CD4-positive, alpha-beta T cell (primary cell): Measurements from ENCODE around the gene FCER2. TPM values are rescaled to one million over a fixed set of nuclear protein-coding genes. Genes with fewer than 3 reads are reported as not detected.

ENCODE experiments used
- ATAC-seq: fragments of 200-7000 bp; cut with Tn5 transposase; one replicate; pipeline ENCODE4 v1.10.0; 2022; ENCODE audit warnings: mild to moderate bottlenecking; ENCODE audit not compliant: poor library complexity
- CTCF ChIA-PET: fragments of 350-600 bp; sonication (Branson Sonifier 250); formaldehyde crosslinking; loops from one replicate; lab custom pipeline; 2021; ENCODE audit warnings: antibody characterized with exemption, inconsistent platforms; lab: Charles Lee
- POLR2A ChIA-PET: fragments of 350-600 bp; sonication (Branson Sonifier 250); formaldehyde crosslinking; loops from one replicate; lab custom pipeline; 2021; ENCODE audit warnings: antibody characterized with exemption, inconsistent platforms; lab: Charles Lee
- DNase-seq, 14 experiments: peaks; one replicate each; pipeline ENCODE4 v3.0.0-alpha.2; 2013 to 2020; ENCODE audit warnings: mixed read lengths in 2 of 14
- H3K27ac ChIP-seq, 2 donors: one replicate each; pipeline versions ENCODE4 v1.5.1 to v1.7.0; 2013; ENCODE audit warnings: low read length in 2 of 2, low read depth in 1 of 2, mild to moderate bottlenecking in 1 of 2
- H3K27me3 ChIP-seq, 2 experiments: 1 replicate in 1 of 2; 2 replicates in 1 of 2; pipeline versions ENCODE4 v1.6.1 to v1.7.0; 2013; ENCODE audit warnings: low read length in 2 of 2, control low read depth in 1 of 2, mild to moderate bottlenecking in 1 of 2, moderate library complexity in 1 of 2; ENCODE audit not compliant: insufficient read depth in 2 of 2, control insufficient read depth in 1 of 2
- H3K36me3 ChIP-seq: one replicate; pipeline ENCODE4 v1.6.1; 2013; ENCODE audit warnings: low read length, control low read depth; ENCODE audit not compliant: insufficient read depth
- H3K4me1 ChIP-seq: one replicate; pipeline ENCODE4 v1.6.1; 2013; ENCODE audit warnings: low read length, control low read depth; ENCODE audit not compliant: insufficient read depth
- H3K4me3 ChIP-seq: one replicate; pipeline ENCODE4 v1.5.1; 2013; ENCODE audit warnings: mild to moderate bottlenecking, low read length, moderate library complexity
- H3K9me3 ChIP-seq, 2 experiments: 1 replicate in 1 of 2; 2 replicates in 1 of 2; pipeline versions ENCODE4 v1.6.1 to v1.7.0; 2013; ENCODE audit warnings: low read length in 2 of 2, mild to moderate bottlenecking in 2 of 2, control low read depth in 1 of 2, moderate library complexity in 1 of 2; ENCODE audit not compliant: control insufficient read depth in 1 of 2, insufficient read depth in 1 of 2
- H3K27ac Mint-ChIP-seq: one replicate; pipeline ENCODE4 v1.8.0; 2020; ENCODE audit warnings: mixed read lengths
- H3K27me3 Mint-ChIP-seq: one replicate; pipeline ENCODE4 v1.8.0; 2021; ENCODE audit warnings: mixed read lengths
- H3K36me3 Mint-ChIP-seq: one replicate; pipeline ENCODE4 v1.8.0; 2021; ENCODE audit warnings: low read depth, mixed read lengths
- H3K4me1 Mint-ChIP-seq: one replicate; pipeline ENCODE4 v1.8.0; 2021; ENCODE audit warnings: low read depth, mixed read lengths
- H3K4me3 Mint-ChIP-seq: one replicate; pipeline ENCODE4 v1.8.0; 2020; ENCODE audit warnings: mild to moderate bottlenecking, mixed read lengths
- H3K9me3 Mint-ChIP-seq: one replicate; pipeline ENCODE4 v1.8.0; 2020; ENCODE audit warnings: mixed read lengths
- intact Hi-C, 2 experiments: fragments of 100-400 bp; cut with DNase I in 1 of 2; cut with micrococcal nuclease in 1 of 2; formaldehyde crosslinking; loops; one replicate each; pipeline versions ENCODE4 v1.15.1 to v1.9.0; 2023 to 2025; cut with DNase I, micrococcal nuclease
- total RNA-seq, 174 experiments: library from RNA in 2 of 174; stranded (reverse) in 2 of 174; gene quantifications; one replicate each; pipeline ENCODE4 v1.2.3 and lab custom pipeline; 2021 to 2026
- TF ChIP-seq, protein P1 (sequence below): fragments of 200-600 bp; IDR thresholded peaks from one replicate; pipeline ENCODE4 v1.8.0; 2022; ENCODE audit warnings: antibody characterized with exemption, mild to moderate bottlenecking

Gene FCER2
- total RNA-seq, 2 experiments from 2014 or later, result not detected

DNA sequence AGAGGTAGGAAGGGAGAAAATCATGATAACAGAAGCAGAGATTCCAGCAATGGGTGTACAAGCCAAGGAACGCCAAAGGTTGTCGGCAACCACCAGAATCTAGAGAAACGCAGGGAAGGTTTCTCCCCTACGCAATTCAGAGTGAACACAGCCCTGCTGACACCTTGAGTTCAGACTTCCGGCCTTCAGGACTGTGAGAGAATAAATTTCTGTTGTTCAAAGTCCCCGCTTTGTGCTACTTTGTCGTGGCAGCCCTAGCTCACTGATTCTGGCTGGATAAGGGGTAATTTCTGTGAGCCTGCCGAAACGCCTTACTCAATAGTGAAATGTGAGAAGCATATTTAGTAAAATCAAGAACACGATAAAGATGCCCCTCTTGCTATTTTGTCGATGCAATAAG lies 35.3 kb upstream of the FCER2 start:
- H3K4me3 ChIP-seq, result no peak overlapping the region
- H3K9me3 Mint-ChIP-seq, result no peaks in the 10 kb centered on the region
- DNase-seq (no peak), ATAC-seq (no peak)
- H3K4me1 Mint-ChIP-seq, result no peaks in the 10 kb centered on the region
- TF ChIP-seq, protein P1, sequence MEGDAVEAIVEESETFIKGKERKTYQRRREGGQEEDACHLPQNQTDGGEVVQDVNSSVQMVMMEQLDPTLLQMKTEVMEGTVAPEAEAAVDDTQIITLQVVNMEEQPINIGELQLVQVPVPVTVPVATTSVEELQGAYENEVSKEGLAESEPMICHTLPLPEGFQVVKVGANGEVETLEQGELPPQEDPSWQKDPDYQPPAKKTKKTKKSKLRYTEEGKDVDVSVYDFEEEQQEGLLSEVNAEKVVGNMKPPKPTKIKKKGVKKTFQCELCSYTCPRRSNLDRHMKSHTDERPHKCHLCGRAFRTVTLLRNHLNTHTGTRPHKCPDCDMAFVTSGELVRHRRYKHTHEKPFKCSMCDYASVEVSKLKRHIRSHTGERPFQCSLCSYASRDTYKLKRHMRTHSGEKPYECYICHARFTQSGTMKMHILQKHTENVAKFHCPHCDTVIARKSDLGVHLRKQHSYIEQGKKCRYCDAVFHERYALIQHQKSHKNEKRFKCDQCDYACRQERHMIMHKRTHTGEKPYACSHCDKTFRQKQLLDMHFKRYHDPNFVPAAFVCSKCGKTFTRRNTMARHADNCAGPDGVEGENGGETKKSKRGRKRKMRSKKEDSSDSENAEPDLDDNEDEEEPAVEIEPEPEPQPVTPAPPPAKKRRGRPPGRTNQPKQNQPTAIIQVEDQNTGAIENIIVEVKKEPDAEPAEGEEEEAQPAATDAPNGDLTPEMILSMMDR, result no peak
- H3K36me3 Mint-ChIP-seq, result no peaks in the 10 kb centered on the region
- H3K27me3 Mint-ChIP-seq, result peaks cover 29% of the 10 kb centered on the region
- H3K4me3 Mint-ChIP-seq, result no peak overlapping the region
- intact Hi-C loops, result no loop called here
- ChIA-PET POLR2A (no interaction called here), CTCF (no interaction called here)
- no peaks in the 10 kb centered on the region for H3K4me1 ChIP-seq
- H3K36me3 ChIP-seq, result no peaks in the 10 kb centered on the region
- H3K9me3 ChIP-seq, result no peaks in the 10 kb centered on the region
- no peak overlapping the region for H3K27ac Mint-ChIP-seq
- no peaks in the 10 kb centered on the region for H3K27me3 ChIP-seq
- no peak overlapping the region for H3K27ac ChIP-seq

DNA sequence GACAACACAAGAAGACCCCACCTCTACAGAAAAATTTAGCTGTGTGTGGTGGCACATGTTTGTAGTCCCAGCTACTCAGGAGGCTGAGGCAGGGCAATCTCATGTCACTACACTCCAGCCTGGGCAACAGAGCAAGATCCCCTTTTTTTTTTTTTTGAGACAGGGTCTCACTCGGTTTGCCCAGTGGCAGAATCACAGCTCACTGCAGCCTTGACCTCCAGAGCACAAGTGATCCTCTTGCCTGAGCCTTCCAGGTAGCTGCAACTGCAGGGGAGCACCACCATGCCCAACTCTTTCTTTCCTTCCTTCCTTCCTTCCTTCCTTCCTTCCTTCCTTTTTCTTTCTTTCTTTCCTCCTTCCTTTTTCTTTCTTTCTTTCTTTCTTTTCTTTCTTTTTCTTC lies 34.2 kb upstream of the FCER2 start:
- no peak overlapping the region for H3K27ac Mint-ChIP-seq
- H3K27me3 Mint-ChIP-seq, result peaks cover 34% of the 10 kb centered on the region
- H3K4me3 Mint-ChIP-seq, result no peak overlapping the region
- POLR2A ChIA-PET, result interaction anchor here (0.8 kb wide), 1 partner anchor 64 kb away, joined by 5 read pairs; no protein-coding TSS in a partner anchor
- intact Hi-C loops, result no loop called here
- Histone ChIP-seq H3K9me3 (peaks cover 0 to 10% of the 10 kb centered on the region in 2 experiments), H3K4me1 (no peaks in the 10 kb centered on the region), H3K4me3 (no peak overlapping the region), H3K27me3 (peaks cover 3 to 7% of the 10 kb centered on the region in 2 experiments), H3K27ac (no peak overlapping the region), H3K36me3 (no peaks in the 10 kb centered on the region)
- no peaks in the 10 kb centered on the region for H3K4me1 Mint-ChIP-seq
- ATAC-seq (no peak), DNase-seq (no peak)
- H3K36me3 Mint-ChIP-seq, result no peaks in the 10 kb centered on the region
- TF ChIP-seq, protein P1, result no peak
- CTCF ChIA-PET, result interaction anchor here (1.2 kb wide), 1 partner anchor 12 kb away, joined by 3 read pairs; no protein-coding TSS in a partner anchor
- H3K9me3 Mint-ChIP-seq, result no peaks in the 10 kb centered on the region

DNA sequence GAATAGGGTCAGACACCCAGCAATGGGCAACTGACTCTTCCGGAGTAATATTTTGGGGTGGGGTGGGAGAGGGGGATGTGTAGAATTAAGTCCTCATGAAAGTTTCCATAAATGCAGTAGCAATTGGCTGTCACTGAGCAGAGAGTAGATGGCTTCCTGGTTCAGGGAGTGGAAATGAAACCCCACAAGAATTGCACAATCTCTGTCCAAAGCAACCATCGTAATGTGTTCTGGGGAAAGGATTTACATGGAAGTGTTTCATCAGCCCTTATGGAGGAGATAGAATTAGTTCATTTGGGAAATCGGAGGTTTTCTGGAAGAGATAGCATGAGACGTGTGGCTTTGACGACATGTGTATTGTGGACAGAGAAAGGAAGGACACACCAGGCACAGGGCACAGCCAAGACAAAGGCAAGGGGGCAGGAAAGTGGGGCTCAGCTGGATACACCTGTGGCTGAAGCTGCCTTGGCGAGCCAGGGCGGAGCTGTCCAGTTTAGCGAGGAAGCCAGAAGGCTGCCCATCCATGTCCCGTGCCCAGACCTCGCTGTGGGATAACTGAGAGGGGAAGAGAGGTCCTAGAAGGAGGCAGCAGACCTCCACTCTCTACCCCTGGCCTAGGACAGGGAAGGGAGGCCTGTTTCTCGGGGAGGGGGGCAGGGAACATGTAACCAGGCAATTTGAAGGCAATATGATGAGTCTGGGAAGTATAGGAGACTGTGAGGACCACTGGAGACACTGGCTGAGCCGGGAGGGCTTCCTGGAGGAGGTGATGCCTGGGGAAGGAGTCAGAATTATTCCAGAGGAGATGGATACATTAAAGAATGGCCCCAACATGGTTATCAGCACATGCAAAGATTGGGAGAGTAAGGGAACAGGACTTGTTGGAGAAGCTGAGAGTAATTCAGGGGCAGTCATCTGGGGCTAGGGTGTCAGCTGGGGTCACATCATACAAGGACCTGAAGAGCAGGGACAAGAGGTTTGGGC lies 32.6 kb upstream of the FCER2 start:
- Mint-ChIP-seq H3K27me3 (peaks cover 40% of the 10 kb centered on the region), H3K9me3 (no peaks in the 10 kb centered on the region), H3K4me3 (no peak overlapping the region), H3K4me1 (peaks cover 6% of the 10 kb centered on the region), H3K36me3 (no peaks in the 10 kb centered on the region), H3K27ac (no peak overlapping the region)
- POLR2A ChIA-PET, result no interaction called here
- H3K36me3 ChIP-seq, result no peaks in the 10 kb centered on the region
- DNase-seq (peak in 3 of 14 experiments; percentile 17 to 45 (median 33)), ATAC-seq (no peak)
- CTCF ChIA-PET, result interaction anchor here (0.6 kb wide), 1 partner anchor 368 kb away, joined by 3 read pairs; no protein-coding TSS in a partner anchor
- H3K9me3 ChIP-seq, result peaks cover 0 to 19% of the 10 kb centered on the region in 2 experiments
- no peak overlapping the region for H3K27ac ChIP-seq
- intact Hi-C loops, result no loop called here
- TF ChIP-seq, protein P1, result no peak
- H3K27me3 ChIP-seq, result peaks cover 15 to 22% of the 10 kb centered on the region in 2 experiments
- peaks cover 12% of the 10 kb centered on the region for H3K4me1 ChIP-seq
- H3K4me3 ChIP-seq, result no peak overlapping the region
